A172 (cell line): ENCODE measurements around the gene PRTFDC1. TPM values are rescaled to one million over a fixed set of nuclear protein-coding genes. Genes with fewer than 3 reads are reported as not detected.
"Not testable (repeated sequence)": the region's sequence is repeated elsewhere in the genome, so short reads cannot be mapped to it uniquely, and the experiment has no call there.

Experiments used
- DNase-seq: peaks from one replicate; pipeline ENCODE4 v3.0.0-alpha.2; 2015; ENCODE audit warnings: low spot score
- total RNA-seq: library from RNA; depleted of rRNA; stranded (reverse); fragments of >200 nt; shearing (Covaris generic); gene quantifications from 2 replicates; pipeline ENCODE4 v1.2.3, GENCODE V29; 2014

The PRTFDC1 gene
- total RNA-seq, 1 experiment from 2014 or later, result 15.8 TPM

DNA sequence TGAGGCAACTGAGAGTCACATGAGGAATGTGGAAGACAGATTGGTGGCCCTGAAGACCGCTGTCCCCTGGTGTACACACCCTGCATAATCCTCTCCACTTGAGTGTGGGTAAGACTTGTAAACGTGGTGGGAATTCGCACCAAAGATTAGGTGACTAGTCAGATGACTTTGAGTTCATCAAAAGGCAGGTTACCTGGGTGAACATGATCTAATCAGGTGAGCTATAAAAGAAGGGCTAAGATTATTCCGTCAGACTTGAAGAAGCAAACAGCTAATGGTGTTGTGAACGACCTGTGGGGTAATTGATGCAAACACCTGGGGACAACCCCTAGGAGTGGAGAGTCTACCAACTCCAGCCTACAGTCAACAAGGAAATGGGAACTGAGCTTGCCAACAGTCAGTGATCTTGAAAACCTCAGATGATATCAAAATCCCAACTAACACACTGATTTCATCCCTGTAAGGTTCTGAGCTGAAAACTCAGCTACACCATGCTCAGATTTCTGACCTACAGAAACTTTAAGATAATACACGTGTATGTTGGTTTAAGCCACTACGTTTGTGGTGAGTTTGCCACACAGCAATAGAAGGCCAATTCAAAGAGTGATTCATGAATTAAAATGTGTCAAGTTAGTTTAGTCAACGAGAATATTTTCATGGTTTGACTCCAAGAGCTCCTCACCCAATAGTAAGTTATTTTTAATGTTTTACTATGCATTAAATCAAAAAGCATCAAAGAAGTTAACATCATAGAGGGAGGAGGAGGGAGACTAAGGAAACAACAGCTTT lies 16.7 kb downstream of the PRTFDC1 start:
- no peak for DNase-seq

DNA sequence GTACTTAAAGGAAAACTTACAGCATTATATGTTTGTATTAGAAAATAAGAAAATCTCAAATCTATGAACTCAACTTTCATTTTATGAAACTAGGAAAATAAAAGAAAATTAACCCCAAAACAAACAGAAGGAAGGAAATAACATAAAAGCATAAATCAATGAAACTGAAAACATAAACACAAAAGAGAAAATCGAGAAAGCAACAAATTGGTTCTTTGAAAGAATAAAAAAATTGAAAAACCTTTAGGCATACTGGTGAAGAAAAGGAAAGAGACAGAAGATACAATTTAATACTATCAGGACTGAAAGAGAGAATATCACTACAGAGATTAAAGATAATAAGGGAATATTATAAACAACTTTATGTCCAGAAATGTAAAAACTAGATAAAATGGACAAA lies 21.2 kb downstream of the PRTFDC1 start:
- no peak for DNase-seq

DNA sequence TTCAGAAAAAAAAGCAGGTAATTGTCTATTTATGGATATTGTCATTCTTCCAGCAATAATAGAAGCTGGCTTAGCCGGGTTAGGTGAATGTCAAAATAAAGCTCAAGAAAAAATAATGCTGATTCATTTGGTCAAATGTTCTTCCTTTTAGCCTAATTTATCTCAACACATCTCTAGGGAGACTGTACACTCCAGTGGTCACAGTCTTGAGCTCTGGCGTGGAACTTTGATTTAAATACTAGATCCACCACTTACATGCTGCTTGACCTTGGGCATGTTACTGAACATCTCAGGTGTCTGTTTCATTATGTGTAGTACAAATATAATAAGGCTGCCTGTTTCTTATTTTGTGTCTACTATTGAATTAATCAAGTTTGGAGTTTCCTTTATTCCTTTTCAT lies 22.0 kb downstream of the PRTFDC1 start:
- DNase-seq, result no peak

DNA sequence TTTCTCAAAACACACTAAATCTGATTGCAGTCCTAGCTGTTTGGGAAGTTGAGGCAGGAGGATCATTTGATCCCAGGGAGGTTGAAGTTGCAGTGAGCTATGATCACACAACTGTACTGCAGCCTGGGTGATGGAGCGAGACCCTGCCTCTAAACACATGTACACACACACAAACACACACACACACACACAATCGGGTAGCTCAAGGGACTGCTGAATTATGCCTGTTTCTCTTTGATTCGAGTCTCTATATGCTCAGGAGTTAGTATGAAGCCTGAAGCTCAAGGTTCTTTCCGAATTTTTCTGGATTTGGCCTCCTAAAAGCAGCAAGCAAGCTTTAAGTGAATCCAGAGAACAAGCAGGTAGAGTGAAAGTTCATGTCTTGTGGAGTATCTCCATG lies 22.5 kb downstream of the PRTFDC1 start:
- DNase-seq, result no peak

DNA sequence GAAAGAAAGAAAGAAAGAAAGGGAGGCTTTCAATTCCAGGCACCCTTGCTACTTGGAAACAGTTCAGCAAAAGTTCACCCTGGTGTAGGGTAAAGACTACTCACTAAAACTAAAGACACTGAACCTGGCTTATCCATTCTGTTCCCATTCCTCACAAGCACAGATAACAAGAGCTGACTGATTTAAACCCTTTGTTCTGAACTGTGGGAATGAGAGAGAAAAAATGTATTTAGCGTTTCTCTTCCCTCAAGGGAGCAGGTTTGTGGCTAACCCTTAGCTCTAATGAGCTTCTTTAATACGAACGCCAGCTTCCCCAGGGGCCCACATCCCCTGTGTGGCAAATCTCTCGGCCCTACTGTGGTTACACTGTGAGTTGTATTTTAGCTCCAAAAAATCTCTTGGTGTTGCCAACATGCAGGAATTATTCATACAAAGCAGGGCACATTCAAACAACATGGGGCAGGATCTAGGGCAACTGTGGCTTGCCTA lies 23.3 kb downstream of the PRTFDC1 start:
- DNase-seq, result peak; percentile 36

DNA sequence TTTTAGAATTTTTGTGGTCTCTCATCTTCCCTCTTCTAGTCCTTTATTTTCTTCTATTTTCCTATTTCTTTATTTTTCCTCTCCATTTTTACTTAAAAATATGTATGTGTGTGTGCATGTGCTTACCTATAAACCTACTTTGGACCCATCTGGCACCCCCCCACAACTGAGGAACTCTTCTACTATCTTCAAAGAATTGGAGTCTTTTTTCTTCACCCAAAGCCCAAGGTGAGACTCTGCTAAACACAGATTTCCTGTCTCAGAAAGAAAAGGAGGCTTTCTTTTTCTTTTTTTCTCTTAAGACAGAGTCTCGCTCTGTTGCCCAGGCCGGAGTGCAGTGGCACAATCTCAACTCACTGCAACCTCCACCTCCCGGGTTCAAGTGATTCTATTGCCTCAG lies 24.2 kb downstream of the PRTFDC1 start:
- DNase-seq, result no peak

DNA sequence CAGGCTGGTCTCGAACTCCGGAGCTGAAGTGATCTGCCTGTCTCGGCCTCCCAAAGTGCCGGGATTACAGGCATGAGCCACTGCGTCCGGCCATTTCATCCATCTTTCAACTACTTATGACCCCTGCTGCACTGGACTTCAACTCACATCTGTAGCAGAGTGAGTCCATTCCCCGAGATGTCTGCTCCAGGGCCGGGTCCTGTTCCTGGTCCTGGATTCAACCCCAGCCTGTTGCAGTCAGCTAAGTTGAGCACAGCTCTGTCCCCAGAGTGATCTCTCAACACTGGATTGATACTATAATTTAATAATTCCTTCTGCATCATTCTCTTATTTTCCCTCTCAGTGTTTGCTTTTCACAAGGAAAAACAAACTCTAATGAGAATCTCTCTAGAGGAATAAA lies 25.8 kb downstream of the PRTFDC1 start:
- no peak for DNase-seq

DNA sequence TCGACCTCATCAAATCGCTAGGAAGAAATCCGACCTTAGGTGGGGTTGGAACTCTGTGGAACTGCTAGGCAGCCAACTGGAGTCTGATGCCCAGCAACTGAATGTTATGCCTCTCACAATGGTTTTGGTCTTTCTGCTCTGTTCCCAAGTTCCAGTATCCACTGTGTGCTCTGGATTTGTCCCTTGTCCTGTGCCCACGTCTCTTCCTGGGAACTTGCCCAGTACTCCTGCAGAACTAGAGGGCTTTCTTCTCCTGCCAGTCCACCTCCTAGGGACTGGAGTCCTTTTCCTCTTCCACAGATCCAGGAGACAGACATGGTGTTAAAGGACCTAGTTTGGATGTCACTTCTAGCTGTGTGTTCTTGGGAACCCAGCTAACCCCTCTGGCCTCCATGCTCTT lies 26.6 kb downstream of the PRTFDC1 start:
- DNase-seq, result no peak

DNA sequence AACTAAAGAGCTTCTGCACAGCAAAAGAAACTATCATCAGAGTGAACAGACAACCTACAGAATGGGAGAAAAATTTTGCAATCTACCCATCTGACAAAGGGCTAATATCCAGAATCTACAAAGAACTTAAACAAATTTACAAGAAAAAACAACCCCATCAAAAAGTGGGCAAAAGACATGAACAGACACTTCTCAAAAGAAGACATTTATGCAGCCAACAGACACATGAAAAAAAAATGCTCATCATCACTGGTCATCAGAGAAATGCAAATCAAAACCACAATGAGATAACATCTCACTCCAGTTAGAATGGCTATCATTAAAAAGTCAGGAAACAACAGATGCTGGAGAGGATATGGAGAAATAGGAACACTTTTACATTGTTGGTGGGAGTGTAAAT lies 27.9 kb downstream of the PRTFDC1 start:
- not testable (repeated sequence) for DNase-seq

DNA sequence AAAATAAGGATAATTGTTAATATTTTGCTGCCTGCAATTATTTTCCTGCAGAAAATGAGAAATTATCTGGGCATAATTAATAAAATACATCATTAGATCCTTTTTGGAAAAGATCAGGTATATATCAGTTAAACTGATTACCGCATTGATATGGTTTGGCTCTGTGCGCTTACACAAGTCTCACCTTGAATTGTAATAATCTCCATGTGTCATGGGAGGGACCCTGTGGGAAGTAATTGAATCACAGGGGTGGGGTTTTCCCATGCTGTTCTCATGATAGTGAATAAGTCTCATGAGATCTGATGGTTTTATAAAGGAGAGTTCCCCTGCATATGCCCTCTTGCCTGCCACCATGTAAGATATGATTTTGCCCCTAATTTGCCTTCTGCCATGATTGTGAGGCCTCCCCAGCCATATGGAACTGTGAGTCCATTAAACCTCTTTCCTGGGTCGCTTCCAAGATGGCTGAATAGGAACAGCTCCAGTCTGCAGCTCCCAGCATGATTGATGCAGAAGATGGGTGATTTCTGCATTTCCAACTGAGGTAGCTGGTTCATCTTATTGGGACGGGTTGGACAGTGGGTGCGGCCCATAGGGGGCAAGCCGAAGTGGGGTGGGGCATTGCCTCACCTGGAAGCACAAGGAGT lies 30.1 kb downstream of the PRTFDC1 start:
- not testable (repeated sequence) for DNase-seq

DNA sequence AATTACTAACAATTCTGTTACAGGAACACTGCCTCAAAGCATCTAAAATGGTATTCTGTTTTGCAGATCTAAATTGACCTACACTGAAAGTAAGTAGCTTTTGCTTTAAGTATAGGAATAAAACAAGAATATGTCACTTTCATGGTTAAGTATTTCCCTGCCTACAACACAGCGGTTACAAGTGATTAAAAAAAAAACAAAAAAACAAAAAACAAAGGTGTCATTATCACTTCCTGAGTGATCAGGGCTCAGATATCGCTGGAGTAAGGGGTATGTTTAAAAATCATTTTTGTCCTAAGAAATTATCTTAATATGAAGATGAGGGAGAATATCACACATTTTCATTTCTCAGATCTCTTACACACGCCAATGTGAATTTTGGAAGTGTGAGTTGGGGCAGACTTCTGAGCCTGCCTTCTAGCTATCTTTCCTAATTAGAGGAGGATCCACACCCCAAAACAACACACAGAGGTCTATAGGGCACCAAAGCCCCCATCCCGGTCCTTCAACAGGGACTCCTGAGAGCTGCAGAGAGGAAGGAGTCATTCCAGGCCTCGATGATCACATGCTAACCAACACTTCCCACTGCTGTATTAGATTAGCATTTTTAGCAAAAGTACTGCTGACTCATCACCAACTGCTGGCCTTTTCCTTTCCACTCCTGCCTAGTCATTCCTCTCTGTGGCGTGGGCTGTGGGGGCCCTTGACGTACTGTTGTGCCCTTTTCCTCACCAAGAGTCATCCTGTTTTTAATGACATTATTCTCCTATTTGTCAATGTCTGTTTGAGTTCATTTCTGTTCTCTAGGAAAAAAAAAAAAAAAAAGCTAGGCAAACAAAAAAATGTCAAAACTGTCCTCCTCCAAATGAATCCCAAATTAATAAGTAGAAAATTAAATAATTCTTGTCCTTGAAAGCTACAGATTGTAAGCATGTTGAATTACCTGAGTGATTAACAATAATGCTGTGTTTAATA lies 31.2 kb downstream of the PRTFDC1 start:
- peak; percentile 93 for DNase-seq

DNA sequence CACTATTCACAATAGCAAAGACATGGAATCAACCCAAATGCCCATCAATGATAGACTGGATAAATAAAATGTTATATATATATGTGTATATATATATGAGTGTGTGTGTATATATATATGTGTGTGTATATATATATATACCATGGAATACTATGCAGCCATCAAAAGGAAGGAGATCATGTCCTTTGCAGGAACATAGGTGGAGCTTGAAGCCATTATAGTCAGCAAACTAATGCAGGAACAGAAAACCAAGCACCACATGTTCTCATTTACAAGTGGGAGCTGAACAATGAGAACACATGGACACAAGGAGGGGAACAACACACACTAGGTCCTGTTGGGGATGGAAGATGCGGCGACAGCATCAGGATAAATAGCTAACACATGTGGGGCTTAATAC lies 32.2 kb downstream of the PRTFDC1 start:
- not testable (repeated sequence) for DNase-seq

DNA sequence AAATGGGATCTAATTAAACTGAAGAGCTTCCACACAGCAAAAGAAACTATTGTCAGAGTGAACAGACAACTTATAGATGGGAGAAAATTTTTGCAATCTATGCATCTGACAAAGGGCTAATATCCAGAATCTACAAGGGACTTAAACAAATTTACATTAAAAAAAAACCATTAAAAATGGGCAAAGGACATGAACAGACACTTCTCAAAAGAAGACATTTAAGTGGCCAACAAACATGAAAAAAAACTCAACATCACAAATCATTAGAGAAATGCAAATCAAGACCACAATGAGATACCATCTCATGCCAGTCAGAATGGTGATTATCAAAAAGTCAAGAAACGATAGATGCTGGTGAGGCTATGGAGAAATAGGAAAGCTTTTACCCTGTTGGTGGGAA lies 32.8 kb downstream of the PRTFDC1 start:
- DNase-seq, result not testable (repeated sequence)

DNA sequence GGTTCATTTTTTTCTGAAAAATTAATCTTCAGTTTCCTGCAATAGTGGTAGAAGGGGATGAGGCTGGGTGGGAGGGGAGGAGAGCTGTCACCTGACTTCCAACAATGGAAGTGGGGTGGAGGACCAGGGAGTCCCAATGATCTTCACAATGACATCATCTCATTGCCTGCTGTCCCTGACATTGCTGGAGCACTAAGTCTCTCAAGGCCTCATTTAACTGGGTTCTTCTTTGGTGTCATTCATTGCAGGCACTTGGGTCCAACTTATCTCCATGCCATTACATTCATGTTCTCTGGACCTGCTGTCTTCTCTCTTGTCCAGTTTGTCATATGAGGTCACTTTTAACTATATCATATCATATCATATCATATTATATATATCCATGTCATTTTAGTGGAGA lies 34.4 kb downstream of the PRTFDC1 start:
- no peak for DNase-seq

DNA sequence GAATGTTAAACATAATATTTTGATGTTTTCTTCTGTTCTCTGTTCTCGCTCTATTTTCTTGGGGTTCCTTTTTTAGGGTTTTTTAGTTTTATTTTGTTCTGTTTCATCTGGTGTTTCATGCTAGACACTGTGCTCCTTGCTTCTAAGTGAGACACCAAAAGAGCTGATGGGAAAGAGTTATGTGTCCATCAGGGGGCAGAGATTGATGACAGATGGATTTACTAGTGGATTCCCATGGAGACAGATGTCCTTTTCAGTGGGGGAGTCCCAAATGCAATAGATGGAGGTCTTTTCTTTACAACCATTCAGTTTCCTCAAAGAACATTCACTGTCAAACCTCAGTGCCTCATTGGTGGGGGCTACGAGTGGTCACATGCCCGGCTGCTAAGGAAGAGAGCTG lies 34.9 kb downstream of the PRTFDC1 start:
- DNase-seq, result no peak

DNA sequence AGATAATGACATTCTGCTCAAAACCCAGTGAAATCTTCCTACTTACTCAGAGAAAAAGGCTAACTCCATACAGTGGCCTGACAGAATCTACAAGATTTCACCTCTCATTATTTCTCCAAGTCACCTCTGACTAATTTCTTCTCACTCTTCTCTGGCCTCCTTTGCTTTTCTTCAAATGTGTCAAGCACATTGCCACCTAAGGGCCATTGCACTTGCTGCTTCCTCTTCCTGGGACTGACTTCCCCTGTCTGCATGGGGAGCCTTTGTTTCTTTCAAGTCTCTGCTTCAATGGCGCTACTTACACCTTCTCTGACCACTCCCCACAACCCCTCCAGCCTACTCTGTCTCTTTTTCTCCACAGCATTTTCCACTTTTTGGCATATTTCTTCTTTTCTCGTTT lies 36.0 kb downstream of the PRTFDC1 start:
- no peak for DNase-seq

DNA sequence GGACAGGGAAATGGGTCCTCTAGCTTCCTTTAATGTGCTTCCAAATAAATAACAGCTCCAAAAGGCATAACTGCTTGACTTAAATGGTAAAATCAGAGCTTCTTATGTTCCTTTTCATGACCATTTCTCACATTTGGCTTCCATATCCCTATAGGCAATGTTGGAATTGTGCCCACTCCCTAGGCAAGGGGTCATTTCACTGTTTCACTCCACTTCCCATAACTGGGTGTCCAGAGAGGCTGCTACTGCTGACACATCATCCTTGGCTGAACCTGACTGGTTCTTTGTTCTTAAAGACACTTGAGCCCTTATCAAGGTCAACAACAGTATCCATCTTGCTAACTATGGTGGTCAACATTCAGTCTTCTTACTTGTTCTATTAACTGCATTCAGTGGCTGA lies 37.1 kb downstream of the PRTFDC1 start:
- no peak for DNase-seq

DNA sequence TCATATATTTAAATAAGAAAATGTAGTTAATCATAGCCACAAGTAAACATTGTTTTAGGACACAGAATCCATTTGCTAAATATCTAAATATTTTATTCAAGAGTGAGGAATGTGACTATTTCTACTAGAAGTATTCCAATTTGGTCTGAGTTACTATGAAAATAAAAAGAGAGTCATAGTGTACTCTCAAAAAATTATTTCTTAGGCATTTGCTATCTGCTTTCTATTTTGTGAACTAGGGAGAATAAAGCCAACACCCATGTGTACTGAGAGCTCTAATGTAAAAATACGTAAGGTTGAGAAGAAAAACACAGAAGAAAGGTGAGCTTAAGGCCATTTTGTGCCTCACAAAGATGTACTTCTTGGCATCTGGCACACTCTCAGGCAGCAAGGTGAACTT lies 38.3 kb downstream of the PRTFDC1 start:
- DNase-seq, result no peak

DNA sequence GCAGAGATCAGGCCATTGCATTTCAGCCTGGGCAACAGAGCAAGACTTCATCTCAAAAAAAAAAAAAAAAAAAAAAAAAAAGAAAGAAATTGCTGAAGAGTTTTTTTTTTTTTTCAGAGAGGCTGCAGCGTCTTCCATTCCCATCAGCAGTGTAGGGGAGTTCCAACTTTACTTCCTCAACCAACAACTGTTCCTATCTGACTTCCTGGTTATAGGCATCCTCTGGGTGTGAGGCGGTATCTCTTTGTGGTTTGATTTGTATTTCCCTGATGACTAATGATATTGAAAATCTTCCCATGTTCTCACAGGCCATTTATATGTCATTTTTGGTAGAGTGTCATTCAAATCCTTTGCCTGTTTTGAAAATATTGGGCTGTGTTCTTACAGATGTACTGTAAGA lies 40.2 kb downstream of the PRTFDC1 start:
- peak; percentile 89 for DNase-seq

DNA sequence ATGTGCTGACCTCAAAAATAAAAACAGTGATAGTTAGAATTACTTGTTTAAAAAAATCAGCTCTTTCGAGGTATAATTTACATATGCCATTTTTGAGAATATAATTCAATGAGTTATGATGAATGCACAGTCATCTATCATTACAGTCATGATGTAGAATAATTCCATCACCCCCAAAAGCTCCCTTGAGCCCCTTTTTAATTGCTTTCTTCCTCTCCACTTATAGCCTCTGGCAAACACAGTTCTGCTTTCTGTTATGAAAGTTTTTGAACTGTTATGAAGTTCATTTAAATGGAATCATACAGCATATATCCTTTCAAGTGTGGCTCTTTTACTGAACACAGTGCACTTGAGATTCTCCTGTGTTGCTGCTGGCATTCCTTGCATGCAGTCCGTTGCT lies 41.4 kb downstream of the PRTFDC1 start:
- DNase-seq, result no peak

DNA sequence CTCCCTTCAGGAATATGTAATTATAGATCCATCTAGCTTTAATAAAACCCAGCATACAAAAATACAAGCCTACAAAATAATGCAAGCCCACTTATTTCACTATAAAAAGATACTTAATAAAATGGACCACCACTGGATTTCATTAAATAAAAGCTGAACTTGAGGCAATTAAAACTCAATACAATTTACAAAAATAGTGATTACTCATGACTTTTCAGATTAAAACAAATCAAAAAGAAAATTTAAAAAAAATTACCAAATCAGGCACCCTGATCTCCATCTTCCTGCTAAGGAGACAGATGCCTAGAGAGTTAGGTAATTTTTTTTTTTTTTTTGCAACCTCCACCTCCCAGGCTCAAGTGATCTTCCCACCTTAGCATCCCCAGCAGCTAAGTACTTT lies 41.8 kb downstream of the PRTFDC1 start:
- no peak for DNase-seq

DNA sequence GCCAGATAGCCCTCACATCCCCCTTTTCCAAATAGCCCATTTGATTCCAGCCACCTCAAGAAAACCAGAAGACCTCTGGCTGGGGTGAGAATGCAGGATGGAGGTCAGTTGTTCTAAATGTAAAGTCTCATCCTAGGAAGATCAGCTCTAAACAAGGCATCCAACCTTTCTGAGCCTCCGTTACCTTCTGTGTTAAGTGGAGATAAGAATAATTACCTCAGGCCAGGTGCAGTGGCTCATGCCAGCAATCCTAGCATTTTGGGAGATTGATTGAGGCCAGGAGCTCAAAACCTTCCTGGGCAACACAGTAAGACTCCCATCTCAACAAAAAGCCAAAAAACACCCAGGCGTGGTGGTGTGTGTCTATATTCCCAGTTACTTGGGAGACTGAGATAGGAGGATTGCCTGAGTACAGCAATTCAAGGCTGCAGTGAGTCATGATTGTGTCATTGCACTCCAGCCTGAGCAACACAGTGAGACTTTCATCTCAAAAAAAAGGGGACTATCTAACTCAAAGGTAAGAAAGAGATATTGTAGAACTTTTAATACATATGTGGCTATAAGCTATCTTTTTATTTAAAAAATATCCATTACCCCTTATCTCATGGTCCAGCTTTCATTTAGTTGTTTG lies 43.5 kb downstream of the PRTFDC1 start:
- peak; percentile 76 for DNase-seq
